ENCODE results near the gene ADCYAP1.

DNA sequence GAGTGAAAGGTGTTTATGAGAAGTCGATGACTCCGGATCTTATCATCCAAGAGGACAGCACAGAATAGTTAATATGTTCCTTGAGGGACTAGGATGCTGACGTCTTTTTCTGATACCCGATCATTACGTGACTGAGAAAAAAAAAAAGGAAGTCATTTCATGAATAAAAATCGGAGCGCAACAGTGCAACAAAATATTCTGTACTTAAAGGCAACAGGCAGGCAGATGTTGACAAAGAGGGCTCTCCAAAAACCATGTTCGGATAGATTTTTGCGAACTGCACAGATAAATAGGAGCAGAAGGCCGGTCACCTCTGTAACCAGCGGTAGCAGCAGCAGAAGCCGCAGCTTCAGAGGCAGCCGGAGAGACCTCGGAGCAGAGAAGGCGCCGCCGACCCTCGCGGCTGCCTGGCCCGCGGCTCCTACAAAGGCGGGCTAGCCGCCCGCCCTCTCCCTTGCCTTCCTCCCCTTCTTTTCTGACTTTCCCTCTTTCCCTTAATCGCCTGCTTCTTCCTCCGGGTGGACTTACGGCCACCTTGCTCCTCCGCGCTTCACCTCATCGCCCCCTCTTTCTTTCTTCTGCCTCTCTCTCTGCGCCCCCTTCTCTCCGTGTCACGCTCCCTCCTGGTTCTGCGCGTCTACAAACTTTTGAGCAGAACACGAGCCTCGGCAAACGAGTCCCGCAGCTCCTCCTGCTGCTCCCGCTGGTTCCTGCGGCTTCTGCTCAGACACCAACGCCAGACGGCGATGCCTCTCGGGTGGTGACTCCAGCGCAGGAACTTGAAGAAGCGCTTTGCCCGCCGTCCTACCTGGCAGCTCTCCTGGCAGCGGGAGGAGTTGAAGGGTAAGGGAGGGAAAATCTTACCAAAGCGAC is at the start of gene ADCYAP1:
- TF ChIP-seq, protein P1, sequence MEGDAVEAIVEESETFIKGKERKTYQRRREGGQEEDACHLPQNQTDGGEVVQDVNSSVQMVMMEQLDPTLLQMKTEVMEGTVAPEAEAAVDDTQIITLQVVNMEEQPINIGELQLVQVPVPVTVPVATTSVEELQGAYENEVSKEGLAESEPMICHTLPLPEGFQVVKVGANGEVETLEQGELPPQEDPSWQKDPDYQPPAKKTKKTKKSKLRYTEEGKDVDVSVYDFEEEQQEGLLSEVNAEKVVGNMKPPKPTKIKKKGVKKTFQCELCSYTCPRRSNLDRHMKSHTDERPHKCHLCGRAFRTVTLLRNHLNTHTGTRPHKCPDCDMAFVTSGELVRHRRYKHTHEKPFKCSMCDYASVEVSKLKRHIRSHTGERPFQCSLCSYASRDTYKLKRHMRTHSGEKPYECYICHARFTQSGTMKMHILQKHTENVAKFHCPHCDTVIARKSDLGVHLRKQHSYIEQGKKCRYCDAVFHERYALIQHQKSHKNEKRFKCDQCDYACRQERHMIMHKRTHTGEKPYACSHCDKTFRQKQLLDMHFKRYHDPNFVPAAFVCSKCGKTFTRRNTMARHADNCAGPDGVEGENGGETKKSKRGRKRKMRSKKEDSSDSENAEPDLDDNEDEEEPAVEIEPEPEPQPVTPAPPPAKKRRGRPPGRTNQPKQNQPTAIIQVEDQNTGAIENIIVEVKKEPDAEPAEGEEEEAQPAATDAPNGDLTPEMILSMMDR (IDR thresholded peaks at IDR 0.05; ENCODE audit: low read length) = no peak
- no peak for TF ChIP-seq EZH2 (IDR thresholded peaks at IDR 0.05; ENCODE audit: borderline replicate concordance, low read length)
